ENCODE data around the gene RNF103.

RNF103 gene

DNA sequence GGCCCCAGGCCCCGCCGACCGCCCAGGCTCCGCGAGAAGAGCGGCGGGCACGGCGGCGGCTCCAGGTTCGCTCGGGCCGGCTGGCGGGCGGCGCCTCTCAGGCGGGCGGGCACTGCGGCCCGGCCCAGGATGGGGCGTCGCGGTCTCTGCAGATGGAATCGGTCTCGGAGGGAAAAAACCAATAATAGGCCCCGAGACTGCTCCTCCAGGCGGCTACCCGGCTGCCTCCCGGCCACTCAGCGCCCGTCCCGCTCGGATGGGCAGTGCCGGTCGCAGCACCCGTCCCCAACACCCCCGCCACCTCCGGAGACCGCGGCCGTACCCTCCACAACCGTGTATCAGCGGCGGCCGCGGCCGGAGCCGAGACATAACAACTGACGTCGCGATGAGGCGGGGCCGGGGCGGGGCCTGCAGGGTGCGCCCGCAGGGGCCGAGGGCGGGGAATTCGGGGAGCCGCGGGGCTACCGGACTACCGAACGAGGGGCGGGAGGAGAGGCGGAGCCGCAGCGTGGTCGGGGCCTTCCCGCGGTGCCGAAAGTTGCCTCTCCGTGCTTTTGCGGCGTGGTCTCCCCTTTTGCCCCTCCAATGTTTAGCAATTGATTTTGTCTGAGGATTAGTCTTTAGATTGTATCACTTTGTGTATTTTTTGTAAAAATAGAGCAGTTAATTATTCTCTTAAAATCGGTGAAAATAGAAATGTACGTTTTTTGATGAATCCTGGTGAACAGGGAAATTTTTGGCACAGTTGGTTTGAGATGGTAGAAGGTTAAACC lies at the start of gene RNF103 (continued):
- TF ChIP-seq EGR2 (tag by site-specific recombination; IDR thresholded peaks at IDR 0.05; ENCODE audit: low read depth) (peak; percentile 65; the same call in 1 of the 2 replicates), OSR2 (tag by site-specific recombination; IDR thresholded peaks at IDR 0.05) (peak; percentile 94), ZNF629 (tag by site-specific recombination; IDR thresholded peaks at IDR 0.05) (no peak), ZEB2 (tag by site-specific recombination; IDR thresholded peaks at IDR 0.05) (peak; percentile 89), ZSCAN30 (tag by site-specific recombination; IDR thresholded peaks at IDR 0.05) (peak; percentile 42; the same call in 1 of the 2 replicates), ZNF324 (tag by site-specific recombination; IDR thresholded peaks at IDR 0.05) (peak; percentile 11; the same call in 1 of the 2 replicates), ZNF335 (tag by site-specific recombination; conservative IDR thresholded peaks at IDR 0.05) (peak; percentile 85), ZBTB20 (tag by site-specific recombination; IDR thresholded peaks at IDR 0.05) (peak; percentile 51; the same call in 1 of the 2 replicates), KLF10 (tag by site-specific recombination; IDR thresholded peaks at IDR 0.05) (peak; percentile 38; the same call in 1 of the 2 replicates), ZNF211 (tag by site-specific recombination; IDR thresholded peaks at IDR 0.05; ENCODE audit: low read depth) (no peak), ZIC2 (tag by site-specific recombination; IDR thresholded peaks at IDR 0.05) (no peak), ZNF146 (tag by site-specific recombination; IDR thresholded peaks at IDR 0.05) (no peak), OVOL3 (tag by site-specific recombination; IDR thresholded peaks at IDR 0.05) (no peak), ZBTB17 (tag by site-specific recombination; IDR thresholded peaks at IDR 0.05) (peak; percentile 43; the same call in 1 of the 2 replicates), ZNF266 (tag by site-specific recombination; IDR thresholded peaks at IDR 0.05; ENCODE audit: low read depth) (no peak), ZXDB (tag by site-specific recombination; IDR thresholded peaks at IDR 0.05) (peak; percentile 100)
- TF ChIP-seq, protein P1, sequence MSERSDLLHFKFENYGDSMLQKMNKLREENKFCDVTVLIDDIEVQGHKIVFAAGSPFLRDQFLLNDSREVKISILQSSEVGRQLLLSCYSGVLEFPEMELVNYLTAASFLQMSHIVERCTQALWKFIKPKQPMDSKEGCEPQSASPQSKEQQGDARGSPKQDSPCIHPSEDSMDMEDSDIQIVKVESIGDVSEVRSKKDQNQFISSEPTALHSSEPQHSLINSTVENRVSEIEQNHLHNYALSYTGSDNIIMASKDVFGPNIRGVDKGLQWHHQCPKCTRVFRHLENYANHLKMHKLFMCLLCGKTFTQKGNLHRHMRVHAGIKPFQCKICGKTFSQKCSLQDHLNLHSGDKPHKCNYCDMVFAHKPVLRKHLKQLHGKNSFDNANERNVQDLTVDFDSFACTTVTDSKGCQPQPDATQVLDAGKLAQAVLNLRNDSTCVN (tag by site-specific recombination; optimal IDR thresholded peaks at IDR 0.05) = peak; percentile 59
- TF ChIP-seq, protein P2, sequence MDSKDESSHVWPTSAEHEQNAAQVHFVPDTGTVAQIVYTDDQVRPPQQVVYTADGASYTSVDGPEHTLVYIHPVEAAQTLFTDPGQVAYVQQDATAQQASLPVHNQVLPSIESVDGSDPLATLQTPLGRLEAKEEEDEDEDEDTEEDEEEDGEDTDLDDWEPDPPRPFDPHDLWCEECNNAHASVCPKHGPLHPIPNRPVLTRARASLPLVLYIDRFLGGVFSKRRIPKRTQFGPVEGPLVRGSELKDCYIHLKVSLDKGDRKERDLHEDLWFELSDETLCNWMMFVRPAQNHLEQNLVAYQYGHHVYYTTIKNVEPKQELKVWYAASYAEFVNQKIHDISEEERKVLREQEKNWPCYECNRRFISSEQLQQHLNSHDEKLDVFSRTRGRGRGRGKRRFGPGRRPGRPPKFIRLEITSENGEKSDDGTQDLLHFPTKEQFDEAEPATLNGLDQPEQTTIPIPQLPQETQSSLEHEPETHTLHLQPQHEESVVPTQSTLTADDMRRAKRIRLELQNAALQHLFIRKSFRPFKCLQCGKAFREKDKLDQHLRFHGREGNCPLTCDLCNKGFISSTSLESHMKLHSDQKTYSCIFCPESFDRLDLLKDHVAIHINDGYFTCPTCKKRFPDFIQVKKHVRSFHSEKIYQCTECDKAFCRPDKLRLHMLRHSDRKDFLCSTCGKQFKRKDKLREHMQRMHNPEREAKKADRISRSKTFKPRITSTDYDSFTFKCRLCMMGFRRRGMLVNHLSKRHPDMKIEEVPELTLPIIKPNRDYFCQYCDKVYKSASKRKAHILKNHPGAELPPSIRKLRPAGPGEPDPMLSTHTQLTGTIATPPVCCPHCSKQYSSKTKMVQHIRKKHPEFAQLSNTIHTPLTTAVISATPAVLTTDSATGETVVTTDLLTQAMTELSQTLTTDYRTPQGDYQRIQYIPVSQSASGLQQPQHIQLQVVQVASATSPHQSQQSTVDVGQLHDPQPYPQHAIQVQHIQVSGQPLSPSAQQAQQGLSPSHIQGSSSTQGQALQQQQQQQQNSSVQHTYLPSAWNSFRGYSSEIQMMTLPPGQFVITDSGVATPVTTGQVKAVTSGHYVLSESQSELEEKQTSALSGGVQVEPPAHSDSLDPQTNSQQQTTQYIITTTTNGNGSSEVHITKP (tag by site-specific recombination; IDR thresholded peaks at IDR 0.05) = peak; percentile 70
- TF ChIP-seq, protein P3, sequence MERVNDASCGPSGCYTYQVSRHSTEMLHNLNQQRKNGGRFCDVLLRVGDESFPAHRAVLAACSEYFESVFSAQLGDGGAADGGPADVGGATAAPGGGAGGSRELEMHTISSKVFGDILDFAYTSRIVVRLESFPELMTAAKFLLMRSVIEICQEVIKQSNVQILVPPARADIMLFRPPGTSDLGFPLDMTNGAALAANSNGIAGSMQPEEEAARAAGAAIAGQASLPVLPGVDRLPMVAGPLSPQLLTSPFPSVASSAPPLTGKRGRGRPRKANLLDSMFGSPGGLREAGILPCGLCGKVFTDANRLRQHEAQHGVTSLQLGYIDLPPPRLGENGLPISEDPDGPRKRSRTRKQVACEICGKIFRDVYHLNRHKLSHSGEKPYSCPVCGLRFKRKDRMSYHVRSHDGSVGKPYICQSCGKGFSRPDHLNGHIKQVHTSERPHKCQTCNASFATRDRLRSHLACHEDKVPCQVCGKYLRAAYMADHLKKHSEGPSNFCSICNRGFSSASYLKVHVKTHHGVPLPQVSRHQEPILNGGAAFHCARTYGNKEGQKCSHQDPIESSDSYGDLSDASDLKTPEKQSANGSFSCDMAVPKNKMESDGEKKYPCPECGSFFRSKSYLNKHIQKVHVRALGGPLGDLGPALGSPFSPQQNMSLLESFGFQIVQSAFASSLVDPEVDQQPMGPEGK (tag by site-specific recombination; IDR thresholded peaks at IDR 0.05) = peak; percentile 71
- TF ChIP-seq, protein P4, sequence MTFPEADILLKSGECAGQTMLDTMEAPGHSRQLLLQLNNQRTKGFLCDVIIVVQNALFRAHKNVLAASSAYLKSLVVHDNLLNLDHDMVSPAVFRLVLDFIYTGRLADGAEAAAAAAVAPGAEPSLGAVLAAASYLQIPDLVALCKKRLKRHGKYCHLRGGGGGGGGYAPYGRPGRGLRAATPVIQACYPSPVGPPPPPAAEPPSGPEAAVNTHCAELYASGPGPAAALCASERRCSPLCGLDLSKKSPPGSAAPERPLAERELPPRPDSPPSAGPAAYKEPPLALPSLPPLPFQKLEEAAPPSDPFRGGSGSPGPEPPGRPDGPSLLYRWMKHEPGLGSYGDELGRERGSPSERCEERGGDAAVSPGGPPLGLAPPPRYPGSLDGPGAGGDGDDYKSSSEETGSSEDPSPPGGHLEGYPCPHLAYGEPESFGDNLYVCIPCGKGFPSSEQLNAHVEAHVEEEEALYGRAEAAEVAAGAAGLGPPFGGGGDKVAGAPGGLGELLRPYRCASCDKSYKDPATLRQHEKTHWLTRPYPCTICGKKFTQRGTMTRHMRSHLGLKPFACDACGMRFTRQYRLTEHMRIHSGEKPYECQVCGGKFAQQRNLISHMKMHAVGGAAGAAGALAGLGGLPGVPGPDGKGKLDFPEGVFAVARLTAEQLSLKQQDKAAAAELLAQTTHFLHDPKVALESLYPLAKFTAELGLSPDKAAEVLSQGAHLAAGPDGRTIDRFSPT (tag by site-specific recombination; IDR thresholded peaks at IDR 0.05) = peak; percentile 33; the same call in 1 of the 2 replicates

Data from HEK293 (cell line).